ENCODE data around the gene SH2D3C. TPM values are rescaled to one million over a fixed set of nuclear protein-coding genes. Genes with fewer than 3 reads are reported as not detected.

SH2D3C gene
- total and polyA plus RNA-seq, 2 of the 8 experiments (the other 6 are each of a cell fraction or from before 2014, with no cell fraction given): 6.4 to 8.1 TPM

DNA sequence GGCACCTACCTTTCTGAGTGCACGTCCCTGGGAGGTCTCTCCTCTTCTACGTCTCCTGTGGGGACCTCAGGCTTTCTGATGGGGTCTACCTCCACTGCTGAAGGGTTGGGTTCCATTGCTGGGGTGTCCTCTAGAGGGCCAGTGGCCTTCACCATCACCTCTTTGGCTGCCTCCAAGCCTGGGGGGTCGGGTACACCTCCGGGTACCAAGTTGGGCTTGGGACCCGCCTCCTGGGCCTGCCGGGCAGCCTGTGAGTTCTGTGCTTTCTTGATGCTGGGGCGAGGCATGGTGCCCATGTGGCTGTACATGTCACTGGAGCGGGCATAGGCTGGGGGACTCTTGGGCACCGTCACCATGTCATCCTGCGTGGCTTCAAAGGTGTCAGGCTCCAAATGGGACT is 4.5 kb downstream of the SH2D3C start:
- no peak overlapping the region for H3K9ac ChIP-seq (replicated peaks in 1 of 4; ENCODE audit: extremely low read depth in 1 of 4, low read depth in 3 of 4, low read length in 3 of 4)
- no peak overlapping the region for H3K56ac ChIP-seq (replicated peaks; ENCODE audit: insufficient read length, low read depth, low read length)
- H2AK5ac ChIP-seq (ENCODE audit: low read depth, low read length): no peak overlapping the region
- DNase-seq (ENCODE audit: low read depth in 1 of 2, low spot score in 2 of 2) (no peak), FAIRE-seq (no peak)
- H2BK15ac ChIP-seq (ENCODE audit: low read length): no peak overlapping the region
- no peak overlapping the region for H2BK120ac ChIP-seq (replicated peaks; ENCODE audit: low read depth, low read length)
- H4K20me1 ChIP-seq (replicated peaks in 1 of 2; ENCODE audit: control insufficient read depth in 1 of 2, insufficient read depth in 2 of 2, low read length in 2 of 2): no peaks in the 10 kb centered on the region
- no peak overlapping the region for H4K8ac ChIP-seq (ENCODE audit: extremely low read depth, insufficient read depth, low read length)
- H3K36me3 ChIP-seq (ENCODE audit: control insufficient read depth in 2 of 4, insufficient read depth in 4 of 4, low read length in 3 of 4): no peaks in the 10 kb centered on the region
- POLR2A ChIA-PET (ENCODE audit: partially characterized antibody): interaction anchor here (1.0 to 1.8 kb wide), 5 partner anchors 11 to 323 kb away, joined by 3 to 4 read pairs (median 3); partner anchors contain the start of genes CDK9, LRSAM1 and RPL12
- no peaks in the 10 kb centered on the region; the same call in 1 of the 2 replicates for H3K23me2 ChIP-seq (ENCODE audit: low read depth, low read length)
- no peak overlapping the region for H4K91ac ChIP-seq (replicated peaks; ENCODE audit: insufficient read length, low read length)
- no peaks in the 10 kb centered on the region for H3K79me1 ChIP-seq (ENCODE audit: low read depth, low read length)
- H3K14ac ChIP-seq (ENCODE audit: insufficient read length): no peak overlapping the region
- no peak overlapping the region for H4K5ac ChIP-seq (ENCODE audit: insufficient read length, low read depth, low read length)
- no peak overlapping the region for H2BK5ac ChIP-seq (ENCODE audit: low read depth, low read length)
- H3K18ac ChIP-seq (ENCODE audit: extremely low read depth, low read length): no peak overlapping the region
- H3K27ac ChIP-seq (ENCODE audit: low read depth, low read length): no peak overlapping the region
- no peaks in the 10 kb centered on the region for H3K27me3 ChIP-seq (replicated peaks in 1 of 4; ENCODE audit: control insufficient read depth in 3 of 4, extremely low read depth in 1 of 4, insufficient read depth in 3 of 4, low read length in 3 of 4)
- peaks cover 4 to 22% (median 13%) of the 10 kb centered on the region in 4 experiments for H3K4me1 ChIP-seq (replicated peaks in 1 of 4; ENCODE audit: control insufficient read depth in 3 of 4, insufficient read depth in 4 of 4, low read length in 3 of 4)
- H2BK20ac ChIP-seq (ENCODE audit: low read length): no peak overlapping the region
- no peak overlapping the region for H3K4me3 ChIP-seq (ENCODE audit: extremely low read depth in 1 of 4, insufficient read depth in 2 of 4, low read depth in 3 of 4, low read length in 4 of 4)
- H2AFZ ChIP-seq (ENCODE audit: low read length): no peak overlapping the region
- CTCF ChIA-PET (ENCODE audit: partially characterized antibody): interaction anchor here (1.4 to 14.6 kb wide), 6 partner anchors 8 to 96 kb away, joined by 4 to 227 read pairs (median 9); partner anchors contain the start of genes CDK9, SH2D3C and TOR2A
- 84% methylated on average over 10 of the region's 10 CpGs; no CpG with 5 or more reads in 1 of the 2 experiments for WGBS, 2 experiments (ENCODE audit: extremely low coverage in 1 of 2, insufficient coverage in 1 of 2, insufficient read length in 1 of 2, insufficient replicate concordance in 2 of 2, low coverage in 1 of 2, low lambda C conversion rate in 2 of 2, missing lambda C conversion rate in 1 of 2)
- H3K9me3 ChIP-seq (ENCODE audit: insufficient read depth in 2 of 2, low read depth in 1 of 2, low read length in 1 of 2): no peaks in the 10 kb centered on the region
- no peak overlapping the region for H2BK12ac ChIP-seq (ENCODE audit: low read depth, low read length)
- H3K4me2 ChIP-seq (ENCODE audit: insufficient read depth in 1 of 2, low read depth in 2 of 2, low read length in 2 of 2): no peak overlapping the region
- H3K23ac ChIP-seq (ENCODE audit: insufficient read length): no peak overlapping the region
- H3K4ac ChIP-seq (replicated peaks; ENCODE audit: insufficient read length, low read depth, low read length): no peak overlapping the region
- H3K79me2 ChIP-seq (ENCODE audit: control insufficient read depth in 1 of 2, insufficient read depth in 2 of 2, low read length in 2 of 2): no peaks in the 10 kb centered on the region
- TF ChIP-seq SRF (IDR thresholded peaks at IDR 0.05; ENCODE audit: low read depth, low read length): no peak
- TF ChIP-seq TAF1 (IDR thresholded peaks at IDR 0.05; ENCODE audit: low read depth, low read length): no peak
- TF ChIP-seq MAFK (IDR thresholded peaks at IDR 0.05; ENCODE audit: low read depth, low read length): no peak
- no peak for TF ChIP-seq CTCF (IDR thresholded peaks at IDR 0.05; ENCODE audit: control extremely low read depth in 1 of 3, insufficient read depth in 1 of 3, low read depth in 1 of 3, low read length in 3 of 3)
- no peak for TF ChIP-seq ATF3 (IDR thresholded peaks at IDR 0.05; ENCODE audit: insufficient read depth, low read depth, low read length)
- no peak for TF ChIP-seq ZNF274 (IDR thresholded peaks at IDR 0.05; ENCODE audit: borderline replicate concordance, extremely low read depth, low read length)
- no peak for TF ChIP-seq BRCA1 (IDR thresholded peaks at IDR 0.05; ENCODE audit: low read depth, low read length)
- TF ChIP-seq SP1 (IDR thresholded peaks at IDR 0.05; ENCODE audit: low read depth, low read length): no peak
- no peak for TF ChIP-seq PHF8 (conservative IDR thresholded peaks at IDR 0.05; ENCODE audit: low read depth, low read length)
- TF ChIP-seq RAD21 (IDR thresholded peaks at IDR 0.05 in 1 of 2, conservative IDR thresholded peaks at IDR 0.05 in 1 of 2; ENCODE audit: low read depth in 2 of 2, low read length in 2 of 2): no peak
- no peak for TF ChIP-seq GTF2F1 (IDR thresholded peaks at IDR 0.05; ENCODE audit: borderline replicate concordance, low read depth, low read length)
